Measurements from ENCODE around the gene ANKRD24. TPM values are rescaled to one million over a fixed set of nuclear protein-coding genes. Genes with fewer than 3 reads are reported as not detected.
A peak's percentile ranks its signal among the peaks of the same experiment; 100 is the strongest.
"Not testable (repeated sequence)": the region's sequence is repeated elsewhere in the genome, so short reads cannot be mapped to it uniquely, and the experiment has no call there.

The ANKRD24 gene
- total and polyA plus RNA-seq, 9 donors = 0.45 to 1.3 (median 1.2) TPM

DNA sequence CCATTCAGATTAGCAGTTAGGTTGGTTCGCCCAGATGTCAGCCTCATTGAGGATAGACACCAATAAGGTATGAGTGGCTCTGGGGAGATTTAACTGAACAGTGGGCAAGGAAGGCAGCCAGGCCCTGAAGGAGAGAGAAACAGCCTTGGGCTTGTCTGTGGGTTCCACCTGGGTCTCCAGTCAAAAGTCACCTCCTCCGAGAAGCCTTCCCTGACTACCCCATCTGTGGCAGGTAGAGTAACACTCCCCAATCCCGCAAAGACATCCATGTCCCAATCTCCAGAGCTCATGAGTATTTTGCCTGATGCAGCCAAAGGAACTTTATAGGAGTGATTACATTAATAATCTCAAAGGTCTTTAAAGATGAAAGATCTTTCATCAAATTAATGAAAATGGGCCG is 56.3 kb downstream of the ANKRD24 start:
- Histone ChIP-seq H3K4me3 (no peak overlapping the region), H3K27me3 (no peaks in the 10 kb centered on the region), H3K9me3 (no peaks in the 10 kb centered on the region), H3K27ac (no peak overlapping the region), H3K4me1 (ENCODE audit: insufficient read depth) (no peaks in the 10 kb centered on the region), H3K36me3 (no peaks in the 10 kb centered on the region)
- DNase-seq = no peak
- WGBS, 3 donors = 79 to 93% (median 80%) methylated on average over 4 of the region's 4 CpGs
- intact Hi-C loops (cut with DNase I) = no loop called here
- no peak for TF ChIP-seq POLR2A (IDR thresholded peaks at IDR 0.05)

DNA sequence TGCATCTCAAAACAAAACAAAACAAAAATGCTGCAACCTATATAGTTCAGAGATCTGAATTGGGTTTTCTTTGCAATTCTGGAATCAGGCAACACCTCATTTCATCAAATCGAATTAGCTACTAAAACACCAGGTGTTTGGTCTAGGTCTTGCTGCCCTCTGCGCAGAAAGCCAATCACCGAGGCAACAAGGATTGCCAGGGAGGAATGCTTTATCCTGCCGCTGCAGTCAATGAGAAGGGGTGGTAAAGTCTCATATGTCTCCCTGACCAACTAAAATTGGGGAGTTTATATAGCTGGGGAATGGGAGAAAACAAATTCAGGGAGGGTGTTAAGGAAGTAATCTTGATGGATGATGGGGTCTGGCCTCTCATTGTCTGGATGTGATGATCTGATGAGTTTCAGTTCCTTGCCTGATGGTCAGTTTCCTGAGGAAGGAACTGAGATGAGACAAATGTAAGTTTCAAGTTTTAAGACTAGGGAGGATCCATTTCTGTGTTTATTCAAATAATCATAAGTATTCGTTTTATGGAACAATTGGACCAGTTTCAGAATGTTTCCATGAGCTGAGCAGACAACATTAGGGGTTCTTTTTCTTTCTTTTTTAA is 59.4 kb downstream of the ANKRD24 start:
- intact Hi-C loops (cut with DNase I) = no loop called here
- WGBS, 3 donors = 66 to 68% (median 67%) methylated on average over 5 of the region's 5 CpGs
- Histone ChIP-seq H3K4me1 (ENCODE audit: insufficient read depth) (no peaks in the 10 kb centered on the region), H3K4me3 (no peak overlapping the region), H3K27me3 (no peaks in the 10 kb centered on the region), H3K27ac (no peak overlapping the region), H3K9me3 (no peaks in the 10 kb centered on the region), H3K36me3 (no peaks in the 10 kb centered on the region)
- DNase-seq = no peak
- TF ChIP-seq POLR2A (IDR thresholded peaks at IDR 0.05) = no peak
- TF ChIP-seq EP300 (IDR thresholded peaks at IDR 0.05) = no peak
- TF ChIP-seq, protein P1, sequence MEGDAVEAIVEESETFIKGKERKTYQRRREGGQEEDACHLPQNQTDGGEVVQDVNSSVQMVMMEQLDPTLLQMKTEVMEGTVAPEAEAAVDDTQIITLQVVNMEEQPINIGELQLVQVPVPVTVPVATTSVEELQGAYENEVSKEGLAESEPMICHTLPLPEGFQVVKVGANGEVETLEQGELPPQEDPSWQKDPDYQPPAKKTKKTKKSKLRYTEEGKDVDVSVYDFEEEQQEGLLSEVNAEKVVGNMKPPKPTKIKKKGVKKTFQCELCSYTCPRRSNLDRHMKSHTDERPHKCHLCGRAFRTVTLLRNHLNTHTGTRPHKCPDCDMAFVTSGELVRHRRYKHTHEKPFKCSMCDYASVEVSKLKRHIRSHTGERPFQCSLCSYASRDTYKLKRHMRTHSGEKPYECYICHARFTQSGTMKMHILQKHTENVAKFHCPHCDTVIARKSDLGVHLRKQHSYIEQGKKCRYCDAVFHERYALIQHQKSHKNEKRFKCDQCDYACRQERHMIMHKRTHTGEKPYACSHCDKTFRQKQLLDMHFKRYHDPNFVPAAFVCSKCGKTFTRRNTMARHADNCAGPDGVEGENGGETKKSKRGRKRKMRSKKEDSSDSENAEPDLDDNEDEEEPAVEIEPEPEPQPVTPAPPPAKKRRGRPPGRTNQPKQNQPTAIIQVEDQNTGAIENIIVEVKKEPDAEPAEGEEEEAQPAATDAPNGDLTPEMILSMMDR (IDR thresholded peaks at IDR 0.05) = no peak

DNA sequence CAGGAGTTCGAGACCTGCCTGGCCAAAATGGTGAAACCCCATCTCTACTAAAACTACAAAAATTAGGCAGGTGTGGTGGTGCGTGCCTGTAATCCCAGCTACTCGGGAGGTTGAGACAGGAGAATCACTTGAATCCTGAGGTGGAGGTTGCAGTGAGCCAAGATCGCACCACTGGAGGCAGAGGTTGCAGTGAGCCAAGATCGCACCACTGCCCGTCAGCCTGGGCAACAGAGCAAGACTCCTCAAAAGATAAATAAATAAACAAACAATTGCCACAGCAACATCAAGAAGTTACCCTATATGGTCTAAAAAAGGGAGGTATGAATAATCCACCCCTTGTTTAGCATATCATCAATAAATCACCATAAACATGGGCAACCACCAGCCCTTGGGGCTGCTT is 63.4 kb downstream of the ANKRD24 start:
- 93 to 96% (median 94%) methylated on average over 6 of the region's 6 CpGs for WGBS, 3 donors
- H3K27me3 ChIP-seq; intact Hi-C loops (cut with DNase I); H3K4me3 ChIP-seq; H3K27ac ChIP-seq; H3K4me1 ChIP-seq (ENCODE audit: insufficient read depth); DNase-seq; H3K9me3 ChIP-seq; H3K36me3 ChIP-seq: not testable (repeated sequence)

DNA sequence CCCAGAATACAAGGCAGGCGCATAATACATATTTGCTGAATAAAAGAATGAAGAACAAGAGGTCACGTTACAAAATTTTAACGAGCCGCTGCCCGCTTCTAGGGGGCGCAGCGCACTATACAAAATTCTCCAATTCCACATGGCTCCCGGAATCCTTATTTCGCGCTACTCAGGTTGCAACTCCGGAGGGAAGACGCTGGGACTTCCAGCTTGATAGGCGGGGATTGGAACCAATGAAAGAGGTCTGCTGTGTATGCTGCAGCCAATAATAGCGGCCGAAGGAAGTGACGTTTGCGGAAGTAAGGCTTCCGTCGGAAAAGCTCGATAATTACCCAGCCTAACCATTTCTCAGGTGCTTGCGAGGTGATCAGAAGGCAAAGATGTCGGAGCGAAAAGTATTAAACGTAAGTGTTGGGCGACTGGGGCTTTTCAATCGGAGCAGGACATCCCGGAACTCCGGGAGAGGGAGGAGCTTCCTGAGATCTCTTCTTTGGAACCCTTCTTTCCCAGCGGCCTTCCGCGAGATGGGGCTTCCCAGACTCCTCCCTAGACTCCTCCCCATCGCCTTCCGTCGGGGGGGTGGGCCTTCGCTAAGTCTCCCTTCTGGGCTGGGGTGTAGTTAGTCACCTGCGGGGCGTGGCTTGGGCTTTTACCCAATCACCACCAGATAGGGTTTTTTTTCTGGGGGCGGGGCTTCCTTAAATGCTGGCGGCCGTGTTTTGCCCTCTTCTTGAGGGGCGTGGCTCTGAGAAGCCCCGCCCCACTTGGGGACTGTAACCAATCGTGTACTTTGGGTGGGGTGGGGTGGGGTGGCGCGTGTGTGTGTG is 64.5 kb downstream of the ANKRD24 start, which contains the start of gene YJU2:
TSS of gene YJU2 (plus strand) at position 314 of the 827 bp plus-strand sequence. CDS start at position 381, 67 bp downstream.
- WGBS, 3 donors = 0 to 1% (median 0%) methylated on average over 43 to 45 of the region's 45 CpGs
- Histone ChIP-seq H3K36me3 (no peaks in the 10 kb centered on the region), H3K4me1 (ENCODE audit: insufficient read depth) (no peaks in the 10 kb centered on the region), H3K9me3 (no peaks in the 10 kb centered on the region), H3K27me3 (no peaks in the 10 kb centered on the region), H3K27ac (peak within 1 kb of the TSS; percentile 74 to 92), H3K4me3 (peak within 1 kb of the TSS; percentile 91)
- intact Hi-C loops (cut with DNase I) = no loop called here
- DNase-seq = peak; percentile 98 to 99 (median 98)
- TF ChIP-seq EP300 (IDR thresholded peaks at IDR 0.05) = no peak
- TF ChIP-seq POLR2A (IDR thresholded peaks at IDR 0.05) = peak; percentile 35
- TF ChIP-seq, protein P1 (IDR thresholded peaks at IDR 0.05) = peak; percentile 31 to 65 (median 59)

DNA sequence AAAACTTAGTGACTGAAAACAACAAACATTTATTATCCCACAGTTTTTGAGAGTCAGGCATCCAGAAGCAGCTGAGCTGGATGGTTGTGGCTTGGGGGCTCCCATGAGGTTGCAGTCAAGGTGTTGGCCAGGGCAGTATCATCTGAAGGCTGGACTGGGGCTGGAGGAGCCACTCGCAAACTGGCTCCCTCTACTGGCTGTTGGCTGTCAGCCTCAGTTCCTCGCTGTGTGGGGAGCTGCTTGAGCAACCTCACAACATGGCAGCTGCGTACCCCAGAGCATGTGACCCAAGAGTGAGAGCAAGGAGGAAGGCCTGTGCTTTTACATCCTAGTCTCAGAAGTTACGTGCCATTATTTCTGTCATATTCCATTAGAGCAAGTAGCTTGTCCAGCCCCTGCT is 74.1 kb downstream of the ANKRD24 start:
- Histone ChIP-seq H3K27ac (no peak overlapping the region), H3K27me3 (no peaks in the 10 kb centered on the region), H3K4me1 (ENCODE audit: insufficient read depth) (no peaks in the 10 kb centered on the region), H3K9me3 (peaks cover 0 to 10% of the 10 kb centered on the region in 2 donors), H3K36me3 (peaks cover 4% of the 10 kb centered on the region), H3K4me3 (no peak overlapping the region)
- DNase-seq = no peak
- WGBS, 3 donors = 97 to 100% (median 98%) methylated on average over 4 of the region's 4 CpGs
- intact Hi-C loops (cut with DNase I) = no loop called here
- TF ChIP-seq EP300 (IDR thresholded peaks at IDR 0.05) = no peak
- no peak for TF ChIP-seq POLR2A (IDR thresholded peaks at IDR 0.05)
- TF ChIP-seq, protein P1 (IDR thresholded peaks at IDR 0.05) = no peak

Measured in ovary (tissue), 9 donors.